SU-DHL-6 (cell line): ENCODE results near the gene PDE2A.

Experiments
- CTCF ChIP-seq: fragments of 200-600 bp; sonication (generic); IDR thresholded peaks from one replicate; pipeline ENCODE4 v1.5.1; 2017; ENCODE audit warnings: antibody characterized with exemption, mild to moderate bottlenecking, low read length, moderate library complexity; ENCODE audit not compliant: insufficient read depth, poor library complexity, severe bottlenecking
- EZH2phosphoT487 ChIP-seq: fragments of 200-600 bp; sonication (generic), shearing (Covaris generic); conservative IDR thresholded peaks from 2 replicates; pipeline ENCODE4 v1.6.1; 2018; ENCODE audit warnings: mild to moderate bottlenecking, antibody characterized with exemption, low read length, moderate library complexity, mixed read lengths

GRCh38 chr11:72591023-72591422 is 83.2 kb downstream of the PDE2A start:
- TF ChIP-seq CTCF (no peak), EZH2phosphoT487 (no peak)
